A549 (cell line): ENCODE results near the gene DYRK1A.

ENCODE experiments used
- EP300 ChIP-seq, 2 experiments: fragments of >200 bp; sonication (Bioruptor Twin); formaldehyde crosslinking; IDR thresholded peaks; 2 replicates in 1 of 2; 3 replicates in 1 of 2; pipeline ENCODE4 v1.6.1; 2016 to 2017
- MAFK ChIP-seq: fragments of 450-650 bp; IDR thresholded peaks from 2 replicates; pipeline ENCODE4 v1.6.1; 2014; ENCODE audit not compliant: partially characterized antibody
- NR3C1 ChIP-seq: fragments of >200 bp; sonication (Bioruptor Twin); formaldehyde crosslinking; IDR thresholded peaks from 3 replicates; pipeline ENCODE4 v1.6.1; 2017
- TF ChIP-seq, protein P1 (sequence below): fragments of >200 bp; sonication (Bioruptor Twin); formaldehyde crosslinking; IDR thresholded peaks from 3 replicates; pipeline ENCODE4 v1.5.1; 2016

DNA sequence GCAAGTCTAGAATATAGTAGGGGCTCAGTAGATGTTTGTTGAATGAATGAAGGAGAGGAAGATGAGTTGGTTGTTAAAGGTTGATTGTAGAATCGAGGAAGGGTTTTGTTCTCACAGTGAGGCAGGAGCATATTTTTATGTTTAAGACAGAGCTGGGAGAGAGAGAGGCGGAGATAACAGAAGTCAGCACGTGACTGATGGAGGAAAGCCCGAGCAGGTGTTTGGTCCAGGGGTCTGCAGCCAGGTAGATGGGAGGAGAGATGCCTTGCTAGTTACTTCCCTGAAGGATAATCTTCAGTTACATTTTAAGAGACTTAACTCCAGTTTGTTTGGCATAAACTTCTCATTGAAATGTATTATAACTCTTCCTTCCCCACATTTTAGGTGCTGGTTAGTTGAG lies 86.8 kb downstream of the DYRK1A start:
- TF ChIP-seq, protein P1, sequence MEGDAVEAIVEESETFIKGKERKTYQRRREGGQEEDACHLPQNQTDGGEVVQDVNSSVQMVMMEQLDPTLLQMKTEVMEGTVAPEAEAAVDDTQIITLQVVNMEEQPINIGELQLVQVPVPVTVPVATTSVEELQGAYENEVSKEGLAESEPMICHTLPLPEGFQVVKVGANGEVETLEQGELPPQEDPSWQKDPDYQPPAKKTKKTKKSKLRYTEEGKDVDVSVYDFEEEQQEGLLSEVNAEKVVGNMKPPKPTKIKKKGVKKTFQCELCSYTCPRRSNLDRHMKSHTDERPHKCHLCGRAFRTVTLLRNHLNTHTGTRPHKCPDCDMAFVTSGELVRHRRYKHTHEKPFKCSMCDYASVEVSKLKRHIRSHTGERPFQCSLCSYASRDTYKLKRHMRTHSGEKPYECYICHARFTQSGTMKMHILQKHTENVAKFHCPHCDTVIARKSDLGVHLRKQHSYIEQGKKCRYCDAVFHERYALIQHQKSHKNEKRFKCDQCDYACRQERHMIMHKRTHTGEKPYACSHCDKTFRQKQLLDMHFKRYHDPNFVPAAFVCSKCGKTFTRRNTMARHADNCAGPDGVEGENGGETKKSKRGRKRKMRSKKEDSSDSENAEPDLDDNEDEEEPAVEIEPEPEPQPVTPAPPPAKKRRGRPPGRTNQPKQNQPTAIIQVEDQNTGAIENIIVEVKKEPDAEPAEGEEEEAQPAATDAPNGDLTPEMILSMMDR, result no peak
- TF ChIP-seq MAFK (no peak), EP300 (IDR thresholded peaks at IDR 0.05) (no peak), NR3C1 (no peak)
